Midbrain (tissue), 1 donor: Measurements from ENCODE around the gene GDPD3.
"Not testable (repeated sequence)": the region's sequence is repeated elsewhere in the genome, so short reads cannot be mapped to it uniquely, and the experiment has no call there.

Experiments
- DNase-seq: peaks from one replicate; lab custom pipeline; 2025; lab: John Stamatoyannopoulos, UW

The GDPD3 gene

GRCh38 chr16:30124985-30125379 is 11.6 kb upstream of the GDPD3 start:
- DNase-seq: no peak

- DNase-seq: no peak
Measured at GRCh38 chr16:30122604-30123160, 9.3 kb upstream of the GDPD3 start.

- DNase-seq: no peak
Measured at GRCh38 chr16:30121741-30122571, 8.6 kb upstream of the GDPD3 start.

- DNase-seq: no peak
Measured at GRCh38 chr16:30120340-30121105, 7.2 kb upstream of the GDPD3 start.

GRCh38 chr16:30119428-30119827 is 6.1 kb upstream of the GDPD3 start:
- no peak for DNase-seq

- DNase-seq: no peak
Measured at GRCh38 chr16:30117768-30118167, 4.4 kb upstream of the GDPD3 start.

GRCh38 chr16:30116291-30117207 is 3.2 kb upstream of the GDPD3 start:
- no peak for DNase-seq

- no peak for DNase-seq
Measured at GRCh38 chr16:30115238-30115637, 1.9 kb upstream of the GDPD3 start.

GRCh38 chr16:30114833-30115232 is 1.5 kb upstream of the GDPD3 start:
- DNase-seq: not testable (repeated sequence)

- no peak for DNase-seq
Measured at GRCh38 chr16:30114411-30114810, 1.1 kb upstream of the GDPD3 start.

GRCh38 chr16:30113711-30114333 is 485 bp upstream of the GDPD3 start:
- no peak for DNase-seq

GRCh38 chr16:30112197-30113030 is 923 bp downstream of the GDPD3 start:
- no peak for DNase-seq

- no peak for DNase-seq
Measured at GRCh38 chr16:30110661-30111060, 2.7 kb downstream of the GDPD3 start.

- no peak for DNase-seq
Measured at GRCh38 chr16:30108059-30108850, 5.1 kb downstream of the GDPD3 start.

- no peak for DNase-seq
Measured at GRCh38 chr16:30104492-30104891, 8.8 kb downstream of the GDPD3 start.

- DNase-seq: no peak
Measured at GRCh38 chr16:30104090-30104489, 9.2 kb downstream of the GDPD3 start.

GRCh38 chr16:30096862-30097563 is 16.3 kb downstream of the GDPD3 start:
- DNase-seq: no peak

- DNase-seq: peak; percentile 91
Measured at GRCh38 chr16:30096105-30096861, 17.1 kb downstream of the GDPD3 start, which contains the start of gene YPEL3. Gene YPEL3, minus strand, starts transcription at chr16:30096213. Its CDS starts 731 bp downstream, at chr16:30095482.
